Type B pancreatic cell (in vitro differentiated cells): ENCODE measurements around the gene TBC1D2. TPM values are rescaled to one million over a fixed set of nuclear protein-coding genes. Genes with fewer than 3 reads are reported as not detected.

Experiments used
- DNase-seq: peaks from one replicate; pipeline ENCODE4 v3.0.0; 2021; ENCODE audit warnings: mixed read lengths; ENCODE audit not compliant: unreplicated experiment; ENCODE audit errors: extremely low spot score
- H3K27ac Mint-ChIP-seq: 2 replicates; pipeline ENCODE4 v1.8.0; 2021; ENCODE audit warnings: mild to moderate bottlenecking, mixed read lengths
- H3K27me3 Mint-ChIP-seq: 2 replicates; pipeline ENCODE4 v1.8.0; 2021; ENCODE audit warnings: mixed read lengths
- H3K36me3 Mint-ChIP-seq: 2 replicates; pipeline ENCODE4 v1.8.0; 2021; ENCODE audit warnings: mixed read lengths
- H3K4me1 Mint-ChIP-seq: one replicate; pipeline ENCODE4 v1.8.0; 2021; ENCODE audit warnings: mixed read lengths; ENCODE audit not compliant: unreplicated experiment
- H3K4me3 Mint-ChIP-seq: 2 replicates; pipeline ENCODE4 v1.8.0; 2021; ENCODE audit warnings: mild to moderate bottlenecking, mixed read lengths
- H3K9me3 Mint-ChIP-seq: 2 replicates; pipeline ENCODE4 v1.8.0; 2021; ENCODE audit warnings: mixed read lengths
- CTCF ChIP-seq: fragments of 200-600 bp; sonication (generic); conservative IDR thresholded peaks from 2 replicates; pipeline ENCODE4 v1.5.0; 2021; ENCODE audit warnings: antibody characterized with exemption, mild to moderate bottlenecking
- total RNA-seq: library from RNA; stranded (reverse); gene quantifications from 2 replicates; pipeline ENCODE4 v1.2.1, GENCODE V29; 2021; ENCODE audit warnings: low replicate concordance

TBC1D2 gene
- total RNA-seq, 1 donor from 2014 or later: 9.4 TPM

- Mint-ChIP-seq H3K9me3 (no peaks in the 10 kb centered on the region), H3K36me3 (no peaks in the 10 kb centered on the region), H3K4me1 (peaks cover 4% of the 10 kb centered on the region), H3K27me3 (no peaks in the 10 kb centered on the region), H3K4me3 (no peak overlapping the region), H3K27ac (no peak overlapping the region)
- no peak for TF ChIP-seq CTCF
- no peak for DNase-seq
Measured at GRCh38 chr9:98161851-98162250, 93.6 kb downstream of the TBC1D2 start.

GRCh38 chr9:98159790-98160189 lies 95.7 kb downstream of the TBC1D2 start:
- no peak overlapping the region for H3K4me3 Mint-ChIP-seq
- no peak for DNase-seq
- H3K4me1 Mint-ChIP-seq: peaks cover 8% of the 10 kb centered on the region
- peak overlapping the region; percentile 51 for H3K27ac Mint-ChIP-seq
- peaks cover 4% of the 10 kb centered on the region for H3K36me3 Mint-ChIP-seq
- H3K27me3 Mint-ChIP-seq: no peaks in the 10 kb centered on the region
- no peak for TF ChIP-seq CTCF
- H3K9me3 Mint-ChIP-seq: no peaks in the 10 kb centered on the region

- H3K27ac Mint-ChIP-seq: peak overlapping the region; percentile 51
- peaks cover 4% of the 10 kb centered on the region for H3K36me3 Mint-ChIP-seq
- H3K27me3 Mint-ChIP-seq: no peaks in the 10 kb centered on the region
- TF ChIP-seq CTCF: no peak
- H3K4me3 Mint-ChIP-seq: no peak overlapping the region
- no peak for DNase-seq
- H3K4me1 Mint-ChIP-seq: peaks cover 8% of the 10 kb centered on the region
- H3K9me3 Mint-ChIP-seq: no peaks in the 10 kb centered on the region
Measured at GRCh38 chr9:98159301-98159700, 96.1 kb downstream of the TBC1D2 start.

GRCh38 chr9:98158071-98158831 lies 97.2 kb downstream of the TBC1D2 start:
- Mint-ChIP-seq H3K27ac (no peak overlapping the region), H3K27me3 (no peaks in the 10 kb centered on the region)
- no peak for TF ChIP-seq CTCF

GRCh38 chr9:98157372-98157771 lies 98.1 kb downstream of the TBC1D2 start:
- no peak overlapping the region for H3K4me3 Mint-ChIP-seq
- H3K36me3 Mint-ChIP-seq: peaks cover 4% of the 10 kb centered on the region
- no peaks in the 10 kb centered on the region for H3K27me3 Mint-ChIP-seq
- DNase-seq: no peak
- no peak for TF ChIP-seq CTCF
- H3K9me3 Mint-ChIP-seq: no peaks in the 10 kb centered on the region
- H3K27ac Mint-ChIP-seq: no peak overlapping the region
- H3K4me1 Mint-ChIP-seq: peaks cover 5% of the 10 kb centered on the region

More at GRCh38 chr9:98158071-98158831, 97.2 kb downstream of the TBC1D2 start:
- Mint-ChIP-seq H3K4me1 (peaks cover 8% of the 10 kb centered on the region), H3K9me3 (no peaks in the 10 kb centered on the region), H3K36me3 (peaks cover 4% of the 10 kb centered on the region), H3K4me3 (no peak overlapping the region)
- DNase-seq: no peak
